ACC112 (cell line): ENCODE results near the gene DGKZ.
"Not testable (repeated sequence)": the region's sequence is repeated elsewhere in the genome, so short reads cannot be mapped to it uniquely, and the experiment has no call there.

Experiments used
- H2AFZ ChIP-seq: fragments of 200-600 bp; sonication (generic); one replicate; pipeline ENCODE4 v1.6.0; 2017; ENCODE audit warnings: antibody characterized with exemption, low read length; ENCODE audit not compliant: unreplicated experiment
- H3K27ac ChIP-seq: fragments of 200-600 bp; sonication (generic); 2 replicates; pipeline ENCODE4 v1.5.1; 2014; ENCODE audit warnings: low read depth, mild to moderate bottlenecking, antibody characterized with exemption, low read length, moderate library complexity
- H3K27me3 ChIP-seq: fragments of 200-600 bp; sonication (generic); 2 replicates; pipeline ENCODE4 v1.6.1; 2014; ENCODE audit warnings: mild to moderate bottlenecking, antibody characterized with exemption, low read length, moderate library complexity, mixed read lengths; ENCODE audit not compliant: insufficient read depth
- H3K36me3 ChIP-seq: fragments of 200-600 bp; sonication (generic); 2 replicates; pipeline ENCODE4 v1.6.1; 2016; ENCODE audit warnings: mild to moderate bottlenecking, antibody characterized with exemption, low read length, moderate library complexity, mixed read lengths; ENCODE audit not compliant: insufficient read depth
- H3K4me1 ChIP-seq: fragments of 200-600 bp; sonication (generic); one replicate; pipeline ENCODE4 v1.6.1; 2016; ENCODE audit warnings: low read length, mixed read lengths; ENCODE audit not compliant: insufficient read depth, unreplicated experiment, control insufficient read depth
- H3K4me3 ChIP-seq: fragments of 200-600 bp; sonication (generic); 2 replicates; pipeline ENCODE4 v1.5.1; 2014; ENCODE audit warnings: mild to moderate bottlenecking, low read depth, low read length
- H3K79me2 ChIP-seq: fragments of 200-600 bp; sonication (generic); one replicate; pipeline ENCODE4 v1.6.0; 2016; ENCODE audit warnings: low read length; ENCODE audit not compliant: control insufficient read depth, unreplicated experiment, insufficient read depth

The DGKZ gene

GRCh38 chr11:46346886-46347636 lies at the start of gene DGKZ:
Gene DGKZ (plus strand): TSS chr11:46347463. CDS start chr11:46347660, 197 bp downstream.
- Histone ChIP-seq H3K36me3 (no peaks in the 10 kb centered on the region), H3K4me3 (peak within 1 kb of the TSS; percentile 90), H3K27ac (no peak within 1 kb of the TSS), H3K4me1 (peaks cover 14% of the 10 kb centered on the region), H3K27me3 (no peaks in the 10 kb centered on the region), H3K79me2 (peaks cover 36% of the 10 kb centered on the region), H2AFZ (peak within 1 kb of the TSS; percentile 56)

GRCh38 chr11:46298699-46299433 lies 48.4 kb upstream of the DGKZ start:
- Histone ChIP-seq H3K79me2 (peaks cover 50% of the 10 kb centered on the region), H2AFZ (no peak overlapping the region), H3K36me3 (peaks cover 6% of the 10 kb centered on the region; the same call in 1 of the 2 replicates), H3K27ac (peak overlapping the region; percentile 93), H3K27me3 (no peaks in the 10 kb centered on the region), H3K4me3 (peak overlapping the region; percentile 61), H3K4me1 (peaks cover 58% of the 10 kb centered on the region)

- no peak overlapping the region for H2AFZ ChIP-seq
- peaks cover 6% of the 10 kb centered on the region; the same call in 1 of the 2 replicates for H3K36me3 ChIP-seq
- peaks cover 52% of the 10 kb centered on the region for H3K4me1 ChIP-seq
- peak overlapping the region; percentile 93 for H3K27ac ChIP-seq
- peak overlapping the region; percentile 61 for H3K4me3 ChIP-seq
- H3K27me3 ChIP-seq = no peaks in the 10 kb centered on the region
- peaks cover 45% of the 10 kb centered on the region for H3K79me2 ChIP-seq
Measured at GRCh38 chr11:46299451-46299961, 47.8 kb upstream of the DGKZ start.

- Histone ChIP-seq H2AFZ (no peak overlapping the region), H3K79me2 (peaks cover 51% of the 10 kb centered on the region), H3K4me1 (peaks cover 48% of the 10 kb centered on the region), H3K27me3 (no peaks in the 10 kb centered on the region), H3K4me3 (no peak overlapping the region), H3K27ac (peak overlapping the region; percentile 93), H3K36me3 (peaks cover 6% of the 10 kb centered on the region; the same call in 1 of the 2 replicates)
Measured at GRCh38 chr11:46300270-46300669, 47.0 kb upstream of the DGKZ start.

- Histone ChIP-seq H3K27ac (no peak overlapping the region), H3K36me3 (peaks cover 9% of the 10 kb centered on the region; the same call in 1 of the 2 replicates), H3K79me2 (peaks cover 38% of the 10 kb centered on the region), H3K4me3 (no peak overlapping the region), H3K4me1 (peaks cover 40% of the 10 kb centered on the region), H3K27me3 (no peaks in the 10 kb centered on the region), H2AFZ (no peak overlapping the region)
Measured at GRCh38 chr11:46302866-46303265, 44.4 kb upstream of the DGKZ start.

GRCh38 chr11:46304036-46304435 lies 43.2 kb upstream of the DGKZ start:
- Histone ChIP-seq H3K36me3 (peaks cover 12% of the 10 kb centered on the region; the same call in 1 of the 2 replicates), H3K4me1 (peaks cover 39% of the 10 kb centered on the region), H3K79me2 (peaks cover 40% of the 10 kb centered on the region)
- not testable (repeated sequence) for H3K27me3 ChIP-seq, H3K27ac ChIP-seq, H3K4me3 ChIP-seq, H2AFZ ChIP-seq

GRCh38 chr11:46304605-46305179 lies 42.6 kb upstream of the DGKZ start:
- H3K36me3 ChIP-seq = peaks cover 12% of the 10 kb centered on the region; the same call in 1 of the 2 replicates
- peaks cover 39% of the 10 kb centered on the region for H3K4me1 ChIP-seq
- H3K27me3 ChIP-seq = no peaks in the 10 kb centered on the region
- no peak overlapping the region for H3K4me3 ChIP-seq
- no peak overlapping the region for H2AFZ ChIP-seq
- peaks cover 40% of the 10 kb centered on the region for H3K79me2 ChIP-seq
- H3K27ac ChIP-seq = peak overlapping the region; percentile 23; the same call in 1 of the 2 replicates

GRCh38 chr11:46305295-46305694 lies 42.0 kb upstream of the DGKZ start:
- peaks cover 35% of the 10 kb centered on the region for H3K4me1 ChIP-seq
- no peak overlapping the region for H2AFZ ChIP-seq
- peak overlapping the region; percentile 23; the same call in 1 of the 2 replicates for H3K27ac ChIP-seq
- H3K79me2 ChIP-seq = peaks cover 34% of the 10 kb centered on the region
- H3K4me3 ChIP-seq = no peak overlapping the region
- H3K36me3 ChIP-seq = peaks cover 10% of the 10 kb centered on the region; the same call in 1 of the 2 replicates
- H3K27me3 ChIP-seq = no peaks in the 10 kb centered on the region

GRCh38 chr11:46306296-46306853 lies 40.9 kb upstream of the DGKZ start:
- H3K27ac ChIP-seq = peak overlapping the region; percentile 53; the same call in 1 of the 2 replicates
- H3K27me3 ChIP-seq = no peaks in the 10 kb centered on the region
- no peak overlapping the region for H2AFZ ChIP-seq
- H3K79me2 ChIP-seq = peaks cover 30% of the 10 kb centered on the region
- H3K4me3 ChIP-seq = no peak overlapping the region
- H3K36me3 ChIP-seq = peaks cover 14% of the 10 kb centered on the region; the same call in 1 of the 2 replicates
- H3K4me1 ChIP-seq = peaks cover 33% of the 10 kb centered on the region

- Histone ChIP-seq H3K27ac (no peak overlapping the region), H3K79me2 (peaks cover 24% of the 10 kb centered on the region), H2AFZ (no peak overlapping the region), H3K4me3 (no peak overlapping the region), H3K36me3 (peaks cover 14% of the 10 kb centered on the region; the same call in 1 of the 2 replicates), H3K4me1 (peaks cover 33% of the 10 kb centered on the region), H3K27me3 (no peaks in the 10 kb centered on the region)
Measured at GRCh38 chr11:46307369-46307768, 39.9 kb upstream of the DGKZ start.
